Peyer's patch (tissue), 4 donors: ENCODE data around the gene CDCA4.

ENCODE experiments used
- POLR2A ChIP-seq, 2 donors: fragments of 450-650 bp; IDR thresholded peaks; one replicate each; pipeline ENCODE4 v1.5.1; 2017; ENCODE audit warnings: antibody characterized with exemption in 2 of 2, mild to moderate bottlenecking in 2 of 2, moderate library complexity in 2 of 2
- TF ChIP-seq, protein P1 (sequence below), 6 experiments: fragments of 450-650 bp in 4 of 6; fragments of 200-600 bp in 2 of 6; sonication (generic) in 1 of 6; IDR thresholded peaks; one replicate each; pipeline ENCODE4 v1.5.1; 2017 to 2019; ENCODE audit warnings: antibody characterized with exemption in 6 of 6, mild to moderate bottlenecking in 3 of 6, moderate library complexity in 1 of 6

DNA sequence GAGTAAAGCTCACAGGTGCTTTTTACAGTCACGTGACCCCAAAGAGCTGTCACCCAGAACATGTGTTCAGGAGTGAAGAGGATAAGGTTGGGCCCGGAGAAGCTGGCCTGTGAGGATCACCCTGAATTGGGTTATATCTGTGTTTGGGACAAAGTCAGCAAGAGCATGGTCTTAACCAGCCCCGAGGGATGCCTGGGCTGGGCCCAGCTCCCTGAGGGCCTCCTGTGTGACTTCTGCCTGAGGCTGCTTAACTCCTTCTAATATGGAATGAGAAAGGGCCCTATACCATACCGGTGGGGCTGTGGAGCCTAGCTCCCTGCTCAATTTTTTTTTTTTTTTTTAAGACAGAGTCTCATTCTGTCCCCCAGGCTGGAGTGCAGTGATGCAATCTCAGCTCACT is 2.5 kb downstream of the CDCA4 start:
- TF ChIP-seq POLR2A (IDR thresholded peaks at IDR 0.05), result no peak
- TF ChIP-seq, protein P1, sequence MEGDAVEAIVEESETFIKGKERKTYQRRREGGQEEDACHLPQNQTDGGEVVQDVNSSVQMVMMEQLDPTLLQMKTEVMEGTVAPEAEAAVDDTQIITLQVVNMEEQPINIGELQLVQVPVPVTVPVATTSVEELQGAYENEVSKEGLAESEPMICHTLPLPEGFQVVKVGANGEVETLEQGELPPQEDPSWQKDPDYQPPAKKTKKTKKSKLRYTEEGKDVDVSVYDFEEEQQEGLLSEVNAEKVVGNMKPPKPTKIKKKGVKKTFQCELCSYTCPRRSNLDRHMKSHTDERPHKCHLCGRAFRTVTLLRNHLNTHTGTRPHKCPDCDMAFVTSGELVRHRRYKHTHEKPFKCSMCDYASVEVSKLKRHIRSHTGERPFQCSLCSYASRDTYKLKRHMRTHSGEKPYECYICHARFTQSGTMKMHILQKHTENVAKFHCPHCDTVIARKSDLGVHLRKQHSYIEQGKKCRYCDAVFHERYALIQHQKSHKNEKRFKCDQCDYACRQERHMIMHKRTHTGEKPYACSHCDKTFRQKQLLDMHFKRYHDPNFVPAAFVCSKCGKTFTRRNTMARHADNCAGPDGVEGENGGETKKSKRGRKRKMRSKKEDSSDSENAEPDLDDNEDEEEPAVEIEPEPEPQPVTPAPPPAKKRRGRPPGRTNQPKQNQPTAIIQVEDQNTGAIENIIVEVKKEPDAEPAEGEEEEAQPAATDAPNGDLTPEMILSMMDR (IDR thresholded peaks at IDR 0.05), result no peak
